HEK293 (cell line): ENCODE data around the gene COL25A1.

Experiments used
- ZNF366 ChIP-seq: fragments of 450-650 bp; formaldehyde crosslinking; conservative IDR thresholded peaks from 2 replicates; pipeline ENCODE4 v1.5.1; 2016; ENCODE audit warnings: missing biosample characterization, missing genetic modification characterization
- ZNF624 ChIP-seq: fragments of 450-650 bp; formaldehyde crosslinking; IDR thresholded peaks from 2 replicates; pipeline ENCODE4 v1.5.1; 2017; ENCODE audit warnings: missing biosample characterization, missing genetic modification characterization
- TF ChIP-seq, protein P1 (sequence below): fragments of 450-650 bp; formaldehyde crosslinking; IDR thresholded peaks from 2 replicates; pipeline ENCODE4 v1.5.1; 2016; ENCODE audit warnings: missing biosample characterization, missing genetic modification characterization

DNA sequence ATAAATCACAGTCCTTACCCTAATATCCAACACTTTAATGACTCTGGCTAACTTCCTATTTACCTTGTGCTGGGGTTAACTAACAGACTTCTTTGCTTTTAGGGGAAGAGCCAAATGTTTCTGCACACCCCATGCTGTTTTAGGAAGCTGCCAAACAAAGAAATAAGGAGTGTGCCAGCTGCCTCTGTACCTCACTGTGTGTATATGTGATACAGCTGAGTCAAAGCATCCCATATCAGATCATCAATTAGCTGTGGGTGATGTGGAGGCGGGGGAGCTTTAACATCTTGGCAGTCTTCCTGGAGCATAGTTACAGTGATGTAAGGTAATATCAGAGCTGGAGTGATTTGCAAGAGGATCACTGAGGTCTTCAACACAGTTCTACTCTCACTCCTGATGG lies 95.4 kb downstream of the COL25A1 start:
- TF ChIP-seq ZNF624 (no peak), ZNF366 (tag by site-specific recombination) (peak; percentile 72)
- TF ChIP-seq, protein P1, sequence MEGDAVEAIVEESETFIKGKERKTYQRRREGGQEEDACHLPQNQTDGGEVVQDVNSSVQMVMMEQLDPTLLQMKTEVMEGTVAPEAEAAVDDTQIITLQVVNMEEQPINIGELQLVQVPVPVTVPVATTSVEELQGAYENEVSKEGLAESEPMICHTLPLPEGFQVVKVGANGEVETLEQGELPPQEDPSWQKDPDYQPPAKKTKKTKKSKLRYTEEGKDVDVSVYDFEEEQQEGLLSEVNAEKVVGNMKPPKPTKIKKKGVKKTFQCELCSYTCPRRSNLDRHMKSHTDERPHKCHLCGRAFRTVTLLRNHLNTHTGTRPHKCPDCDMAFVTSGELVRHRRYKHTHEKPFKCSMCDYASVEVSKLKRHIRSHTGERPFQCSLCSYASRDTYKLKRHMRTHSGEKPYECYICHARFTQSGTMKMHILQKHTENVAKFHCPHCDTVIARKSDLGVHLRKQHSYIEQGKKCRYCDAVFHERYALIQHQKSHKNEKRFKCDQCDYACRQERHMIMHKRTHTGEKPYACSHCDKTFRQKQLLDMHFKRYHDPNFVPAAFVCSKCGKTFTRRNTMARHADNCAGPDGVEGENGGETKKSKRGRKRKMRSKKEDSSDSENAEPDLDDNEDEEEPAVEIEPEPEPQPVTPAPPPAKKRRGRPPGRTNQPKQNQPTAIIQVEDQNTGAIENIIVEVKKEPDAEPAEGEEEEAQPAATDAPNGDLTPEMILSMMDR (tag by site-specific recombination) = no peak
